H1 (cell line): Measurements from ENCODE around the gene COL27A1. TPM values are rescaled to one million over a fixed set of nuclear protein-coding genes. Genes with fewer than 3 reads are reported as not detected.

Experiments
- CTCF ChIA-PET: fragments of 300-600 bp; sonication (Branson Sonifier 250); formaldehyde crosslinking; loops from one replicate; lab custom pipeline; 2021; ENCODE audit not compliant: partially characterized antibody; lab: Charles Lee
- POLR2A ChIA-PET: fragments of 300-600 bp; sonication (Branson Sonifier 250); formaldehyde crosslinking; loops from one replicate; lab custom pipeline; 2021; ENCODE audit warnings: inconsistent platforms; ENCODE audit not compliant: partially characterized antibody; lab: Charles Lee
- DNase-seq, 2 experiments: peaks; one replicate each; pipeline versions ENCODE4 v3.0.0 to v3.0.0-alpha.2; 2010 to 2022; ENCODE audit warnings: low spot score in 2 of 2, low read depth in 1 of 2, mixed read lengths in 1 of 2
- FAIRE-seq: peaks from 2 replicates; lab custom pipeline; 2011; peaks lifted over from hg19 to GRCh38; lab: Jason Lieb, UNC
- H2AFZ ChIP-seq: 2 replicates; pipeline ENCODE4 v1.8.1; 2012; ENCODE audit warnings: low read length, inconsistent platforms
- H2AK5ac ChIP-seq: 2 replicates; pipeline ENCODE4 v1.6.1; 2013; ENCODE audit warnings: low read depth, low read length
- H2BK120ac ChIP-seq: replicated peaks from 2 replicates; pipeline ENCODE3; 2013; ENCODE audit warnings: low read depth, low read length, inconsistent platforms
- H2BK12ac ChIP-seq: 2 replicates; pipeline ENCODE4 v1.6.1; 2013; ENCODE audit warnings: low read depth, low read length
- H2BK15ac ChIP-seq: 2 replicates; pipeline ENCODE4 v1.6.1; 2013; ENCODE audit warnings: low read length
- H2BK20ac ChIP-seq: 2 replicates; pipeline ENCODE4 v1.6.1; 2013; ENCODE audit warnings: low read length
- H2BK5ac ChIP-seq: 2 replicates; pipeline ENCODE4 v1.6.1; 2013; ENCODE audit warnings: low read depth, low read length
- H3K14ac ChIP-seq: 2 replicates; pipeline ENCODE4 v1.6.1; 2013; ENCODE audit warnings: inconsistent platforms; ENCODE audit not compliant: insufficient read length
- H3K18ac ChIP-seq: 2 replicates; pipeline ENCODE4 v1.6.1; 2013; ENCODE audit warnings: low read length; ENCODE audit errors: extremely low read depth
- H3K23ac ChIP-seq: 2 replicates; pipeline ENCODE4 v1.6.1; 2013; ENCODE audit warnings: inconsistent platforms; ENCODE audit not compliant: insufficient read length
- H3K23me2 ChIP-seq: 2 replicates; pipeline ENCODE4 v1.6.1; 2013; ENCODE audit warnings: low read depth, low read length
- H3K27ac ChIP-seq: 2 replicates; pipeline ENCODE4 v1.6.1; 2011; ENCODE audit warnings: low read depth, low read length, inconsistent platforms
- H3K27me3 ChIP-seq, 4 experiments: replicated peaks in 1 of 4; 1 replicate in 1 of 4; 2 replicates in 3 of 4; pipeline versions ENCODE4 v1.6.1 to v1.8.1; 2011 to 2013; ENCODE audit warnings: low read length in 3 of 4, mild to moderate bottlenecking in 3 of 4, inconsistent platforms in 2 of 4, mixed read lengths in 2 of 4, moderate library complexity in 1 of 4; ENCODE audit not compliant: control insufficient read depth in 3 of 4, insufficient read depth in 3 of 4; ENCODE audit errors: extremely low read depth in 1 of 4
- H3K36me3 ChIP-seq, 4 experiments: 2 replicates each; pipeline versions ENCODE4 v1.6.1 to v1.8.1; 2011 to 2013; ENCODE audit warnings: mild to moderate bottlenecking in 4 of 4, low read length in 3 of 4, moderate library complexity in 2 of 4, control low read depth in 1 of 4, inconsistent platforms in 1 of 4; ENCODE audit not compliant: insufficient read depth in 4 of 4, control insufficient read depth in 2 of 4
- H3K4ac ChIP-seq: replicated peaks from 2 replicates; pipeline ENCODE3; 2013; ENCODE audit warnings: low read length, low read depth, mixed read lengths, inconsistent platforms; ENCODE audit not compliant: insufficient read length
- H3K4me1 ChIP-seq, 4 experiments: replicated peaks in 1 of 4; 1 replicate in 1 of 4; 2 replicates in 3 of 4; pipeline versions ENCODE4 v1.6.1 to v1.8.1; 2011 to 2013; ENCODE audit warnings: low read length in 3 of 4, inconsistent platforms in 2 of 4, mixed read lengths in 1 of 4; ENCODE audit not compliant: insufficient read depth in 4 of 4, control insufficient read depth in 3 of 4
- H3K4me2 ChIP-seq, 2 experiments: 2 replicates each; pipeline versions ENCODE4 v1.6.1 to v1.8.1; 2011 to 2013; ENCODE audit warnings: low read depth in 2 of 2, low read length in 2 of 2, control low read depth in 1 of 2, inconsistent platforms in 1 of 2, mild to moderate bottlenecking in 1 of 2; ENCODE audit not compliant: insufficient read depth in 1 of 2
- H3K4me3 ChIP-seq, 4 experiments: fragments of 200-600, 300-600 bp in 1 of 4; sonication (generic), shearing (Covaris generic), sonication (Bioruptor Twin) in 1 of 4; 2 replicates each; pipeline versions ENCODE4 v1.5.1 to v1.8.1; 2011 to 2016; ENCODE audit warnings: low read length in 4 of 4, low read depth in 3 of 4, control low read depth in 2 of 4, inconsistent platforms in 2 of 4, mild to moderate bottlenecking in 2 of 4, mixed read lengths in 1 of 4, moderate library complexity in 1 of 4; ENCODE audit not compliant: insufficient read depth in 2 of 4; ENCODE audit errors: extremely low read depth in 1 of 4
- H3K56ac ChIP-seq: replicated peaks from 2 replicates; pipeline ENCODE3; 2013; ENCODE audit warnings: low read depth, mild to moderate bottlenecking, mixed read lengths, low read length, inconsistent platforms; ENCODE audit not compliant: insufficient read length
- H3K79me1 ChIP-seq: 2 replicates; pipeline ENCODE4 v1.6.1; 2013; ENCODE audit warnings: low read depth, low read length, control low read depth
- H3K79me2 ChIP-seq, 2 experiments: 2 replicates each; pipeline versions ENCODE4 v1.6.1 to v1.8.1; 2012 to 2013; ENCODE audit warnings: low read length in 2 of 2, mild to moderate bottlenecking in 2 of 2, inconsistent platforms in 1 of 2; ENCODE audit not compliant: insufficient read depth in 2 of 2, control insufficient read depth in 1 of 2
- H3K9ac ChIP-seq, 4 experiments: replicated peaks in 1 of 4; 1 replicate in 1 of 4; 2 replicates in 3 of 4; pipeline versions ENCODE4 v1.6.1 to v1.8.1; 2011 to 2013; ENCODE audit warnings: low read depth in 3 of 4, low read length in 3 of 4, control low read depth in 2 of 4, mild to moderate bottlenecking in 2 of 4, moderate library complexity in 2 of 4, inconsistent platforms in 1 of 4; ENCODE audit errors: extremely low read depth in 1 of 4
- H3K9me3 ChIP-seq, 2 experiments: 2 replicates each; pipeline versions ENCODE4 v1.6.1 to v1.8.1; 2012 to 2013; ENCODE audit warnings: mild to moderate bottlenecking in 2 of 2, moderate library complexity in 2 of 2, control low read depth in 1 of 2, inconsistent platforms in 1 of 2, low read depth in 1 of 2, low read length in 1 of 2, mixed read lengths in 1 of 2; ENCODE audit not compliant: insufficient read depth in 2 of 2
- H4K20me1 ChIP-seq, 2 experiments: replicated peaks in 1 of 2; 2 replicates each; pipeline versions ENCODE3 to v1.8.1; 2011 to 2013; ENCODE audit warnings: inconsistent platforms in 2 of 2, low read length in 2 of 2, mild to moderate bottlenecking in 1 of 2; ENCODE audit not compliant: insufficient read depth in 2 of 2, control insufficient read depth in 1 of 2
- H4K5ac ChIP-seq: 2 replicates; pipeline ENCODE4 v1.6.1; 2013; ENCODE audit warnings: low read length, low read depth, mixed read lengths, inconsistent platforms; ENCODE audit not compliant: insufficient read length
- H4K8ac ChIP-seq: 2 replicates; pipeline ENCODE4 v1.8.0; 2013; ENCODE audit warnings: mild to moderate bottlenecking, moderate library complexity, low read length, inconsistent platforms; ENCODE audit not compliant: insufficient read depth; ENCODE audit errors: extremely low read depth
- H4K91ac ChIP-seq: replicated peaks from 2 replicates; pipeline ENCODE3; 2013; ENCODE audit warnings: low read length, mixed read lengths, inconsistent platforms; ENCODE audit not compliant: insufficient read length
- ATF2 ChIP-seq: IDR thresholded peaks from 2 replicates; pipeline ENCODE4 v1.6.1; 2012; ENCODE audit warnings: low read length, inconsistent platforms
- BCL11A ChIP-seq, 2 experiments: IDR thresholded peaks; one replicate each; pipeline ENCODE4 v1.6.1; 2011; ENCODE audit warnings: low read depth in 2 of 2, low read length in 2 of 2, mild to moderate bottlenecking in 2 of 2
- CHD2 ChIP-seq: IDR thresholded peaks from 2 replicates; pipeline ENCODE4 v1.6.1; 2012; ENCODE audit warnings: low read length, improper control_type of control experiment
- CREB1 ChIP-seq: IDR thresholded peaks from 2 replicates; pipeline ENCODE4 v1.6.1; 2012; ENCODE audit warnings: inconsistent platforms
- POLR2AphosphoS5 ChIP-seq: IDR thresholded peaks from 2 replicates; pipeline ENCODE4 v1.6.1; 2011; ENCODE audit warnings: low read depth, low read length
- SP1 ChIP-seq: IDR thresholded peaks from 2 replicates; pipeline ENCODE4 v1.6.1; 2011; ENCODE audit warnings: low read depth, low read length
- TAF7 ChIP-seq: optimal IDR thresholded peaks from 2 replicates; pipeline ENCODE3; 2011; ENCODE audit warnings: low read depth, mild to moderate bottlenecking, inconsistent platforms, low read length, moderate library complexity, borderline replicate concordance
- TCF12 ChIP-seq: IDR thresholded peaks from 2 replicates; pipeline ENCODE4 v1.6.1; 2011; ENCODE audit warnings: low read depth, mild to moderate bottlenecking, low read length
- YY1 ChIP-seq: IDR thresholded peaks from 2 replicates; pipeline ENCODE4 v1.6.1; 2011; ENCODE audit warnings: low read depth, mild to moderate bottlenecking, low read length
- WGBS, 2 experiments: shearing (Covaris generic) in 1 of 2; methylation state at CpG; one replicate each; pipeline versions ENCODE4 v1.1.6 to v1.1.7; 2013 to 2015; ENCODE audit warnings: low lambda C conversion rate in 2 of 2, mixed read lengths in 2 of 2, inconsistent platforms in 1 of 2, low coverage in 1 of 2, missing lambda C conversion rate in 1 of 2; ENCODE audit not compliant: insufficient replicate concordance in 2 of 2, insufficient coverage in 1 of 2, insufficient read length in 1 of 2; ENCODE audit errors: extremely low coverage in 1 of 2, missing lambda C conversion rate in 1 of 2; 5-methylcytosine and 5-hydroxymethylcytosine counted together
- polyA plus RNA-seq, 7 experiments: library from polyadenylated mRNA; depleted of rRNA in 3 of 7; stranded (reverse) in 5 of 7; unstranded in 2 of 7; fragments of >200 nt in 5 of 7; fragments of 200-250 nt in 2 of 7; gene quantifications; 1 replicate in 5 of 7; 2 replicates in 1 of 7; 4 replicates in 1 of 7; pipeline versions ENCODE4 v1.2.1 to v1.2.3, GENCODE V29; 2011 to 2013; ENCODE audit warnings: missing spikeins in 2 of 7, mixed read lengths in 2 of 7
- total RNA-seq: library from RNA; stranded (reverse); fragmentation: NEBNext Ultra II Directional; extraction: Animal tissue kit (Norgen Biotek cat#: 25700); gene quantifications from 2 replicates; pipeline ENCODE4 v1.2.1, GENCODE V29; 2021

COL27A1 gene
- total and polyA plus RNA-seq, 2 of the 8 experiments (the other 6 are each of a cell fraction or from before 2014, with no cell fraction given), result 15.1 to 22.8 TPM

DNA sequence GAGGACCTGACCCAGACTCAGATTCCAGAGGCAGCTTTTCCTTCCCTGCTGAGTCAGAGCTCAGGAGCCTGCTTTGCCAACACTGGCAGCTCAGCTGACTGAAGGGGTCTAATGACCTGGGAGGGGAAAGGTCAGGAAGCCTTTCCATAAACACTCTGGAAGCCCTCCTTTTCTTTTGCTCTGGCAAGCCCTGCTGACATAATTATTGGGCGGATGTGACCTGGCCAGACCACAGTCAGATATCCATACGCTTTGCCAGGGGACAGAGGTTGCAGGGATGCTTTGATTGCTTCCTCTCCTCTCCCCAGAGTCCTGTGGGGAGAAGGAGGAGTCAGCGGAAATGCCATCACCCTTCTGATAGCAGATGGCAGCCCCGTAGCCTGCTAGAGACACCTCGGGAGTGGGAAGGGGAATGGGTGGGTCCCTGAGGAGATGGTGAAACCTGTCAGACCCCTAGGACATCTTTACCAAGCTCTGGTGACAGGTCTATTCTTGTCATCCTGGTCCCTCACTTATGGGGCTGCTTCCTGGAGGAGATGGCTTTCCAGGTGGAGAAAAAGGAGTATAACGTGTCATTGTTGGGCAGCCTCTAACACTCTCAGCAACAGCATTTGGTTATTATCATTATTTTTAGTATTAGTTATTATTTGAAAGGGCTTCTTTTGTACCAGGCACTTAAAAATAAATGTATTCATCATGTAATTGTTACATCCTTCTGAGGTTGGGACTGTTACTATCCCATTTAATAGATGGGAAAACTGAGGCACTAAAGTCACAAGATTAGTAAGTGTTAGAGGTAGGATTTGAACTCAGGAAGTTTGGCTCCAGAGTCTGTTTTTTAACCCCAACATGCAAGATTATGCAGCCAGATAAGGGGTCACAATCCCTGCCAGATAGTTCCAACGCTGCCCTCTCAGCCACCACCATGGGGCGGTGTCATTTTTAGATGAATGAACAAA, 11.6 kb downstream of the COL27A1 start:
- CTCF ChIA-PET, result interaction anchor here (0.7 to 5.4 kb wide), 5 partner anchors 10 to 257 kb away, joined by 3 to 23 read pairs (median 5); partner anchors contain the start of genes AMBP and COL27A1
- no peak overlapping the region for H3K9ac ChIP-seq
- no peak overlapping the region for H3K4me2 ChIP-seq
- H2AFZ ChIP-seq, result no peak overlapping the region
- no peaks in the 10 kb centered on the region for H3K79me2 ChIP-seq
- POLR2A ChIA-PET, result no interaction called here
- H3K23ac ChIP-seq, result no peak overlapping the region
- no peak overlapping the region for H2BK20ac ChIP-seq
- H3K23me2 ChIP-seq, result peaks cover 14% of the 10 kb centered on the region; the same call in 1 of the 2 replicates
- FAIRE-seq (no peak), DNase-seq (no peak)
- peaks cover 0 to 8% (median 0%) of the 10 kb centered on the region in 4 experiments; a peak in 3 of 8 replicates for H3K36me3 ChIP-seq
- H3K18ac ChIP-seq, result no peak overlapping the region
- peaks cover 2% of the 10 kb centered on the region; the same call in 1 of the 2 replicates for H3K79me1 ChIP-seq
- H4K20me1 ChIP-seq, result peaks cover 0 to 9% of the 10 kb centered on the region in 2 experiments
- no peak overlapping the region for H4K5ac ChIP-seq
- H2BK12ac ChIP-seq, result no peak overlapping the region
- no peak overlapping the region for H3K4me3 ChIP-seq
- no peak overlapping the region for H4K91ac ChIP-seq
- H3K27me3 ChIP-seq, result no peaks in the 10 kb centered on the region
- H3K9me3 ChIP-seq, result no peaks in the 10 kb centered on the region
- no peak overlapping the region for H2BK5ac ChIP-seq
- no peak overlapping the region for H3K14ac ChIP-seq
- no peak overlapping the region for H2AK5ac ChIP-seq
- H3K56ac ChIP-seq, result no peak overlapping the region
- WGBS, 2 experiments, result 83% methylated on average over 8 of the region's 8 CpGs; no CpG with 5 or more reads in 1 of the 2 experiments
- no peak overlapping the region for H2BK120ac ChIP-seq
- no peak overlapping the region; the same call in 1 of the 2 replicates for H4K8ac ChIP-seq
- H2BK15ac ChIP-seq, result no peak overlapping the region
- peaks cover 5 to 8% (median 6%) of the 10 kb centered on the region in 4 experiments; a peak in 4 of 7 replicates for H3K4me1 ChIP-seq
- H3K27ac ChIP-seq, result no peak overlapping the region
- no peak overlapping the region for H3K4ac ChIP-seq
- TF ChIP-seq POLR2AphosphoS5 (no peak), BCL11A (IDR thresholded peaks at IDR 0.05; ENCODE audit: low read depth in 2 of 2, low read length in 2 of 2) (no peak), SP1 (no peak), TAF7 (no peak), ATF2 (no peak), CREB1 (no peak), CHD2 (no peak), YY1 (no peak), TCF12 (no peak)
